GM18508 (cell line): ENCODE measurements around the gene HMG20A.

Source experiments
- ATAC-seq: cut with Tn5 transposase; IDR thresholded peaks from one replicate; pipeline ENCODE4 v1.9.1; 2021; ENCODE audit warnings: moderate number of reproducible peaks; ENCODE audit not compliant: insufficient read depth, unreplicated experiment

HMG20A gene

DNA sequence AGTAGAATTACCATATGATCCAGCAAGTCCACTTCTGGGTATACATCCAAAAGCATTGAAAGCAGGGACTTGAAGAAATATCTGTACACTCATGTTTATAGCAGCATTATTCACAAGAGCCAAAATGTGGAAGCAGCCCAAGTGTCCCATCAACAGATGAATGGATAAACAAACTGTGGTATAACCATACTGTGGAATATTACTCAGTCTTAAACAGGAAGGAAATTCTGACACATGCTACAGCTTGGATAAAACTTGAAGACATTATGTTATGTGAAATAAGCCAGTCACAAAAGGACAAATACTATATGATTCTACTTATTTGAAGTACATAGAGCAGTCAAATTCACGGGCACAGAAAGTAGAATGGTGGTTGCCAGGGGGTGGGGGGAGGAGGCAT is 91.2 kb downstream of the HMG20A start:
- ATAC-seq, result no peak

DNA sequence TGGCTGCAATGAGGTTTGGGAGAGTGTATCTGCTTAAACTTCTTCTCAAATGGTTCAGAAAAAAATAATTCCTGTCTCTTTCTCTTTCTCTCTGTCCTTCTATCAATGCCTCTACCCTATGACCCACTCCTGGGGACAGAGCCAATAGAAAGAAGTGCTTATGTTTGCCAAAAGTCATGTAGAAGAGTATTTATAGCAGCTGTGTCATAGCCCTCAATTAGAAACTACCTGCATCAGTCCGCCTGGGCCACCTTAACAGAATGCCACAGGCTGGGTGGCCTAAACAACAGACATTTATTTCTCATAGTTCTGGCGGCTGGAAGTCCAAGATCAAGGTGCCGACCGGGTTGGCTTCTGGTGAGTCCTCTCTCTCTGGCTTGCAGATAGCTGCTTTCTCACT is 92.5 kb downstream of the HMG20A start:
- ATAC-seq, result no peak

DNA sequence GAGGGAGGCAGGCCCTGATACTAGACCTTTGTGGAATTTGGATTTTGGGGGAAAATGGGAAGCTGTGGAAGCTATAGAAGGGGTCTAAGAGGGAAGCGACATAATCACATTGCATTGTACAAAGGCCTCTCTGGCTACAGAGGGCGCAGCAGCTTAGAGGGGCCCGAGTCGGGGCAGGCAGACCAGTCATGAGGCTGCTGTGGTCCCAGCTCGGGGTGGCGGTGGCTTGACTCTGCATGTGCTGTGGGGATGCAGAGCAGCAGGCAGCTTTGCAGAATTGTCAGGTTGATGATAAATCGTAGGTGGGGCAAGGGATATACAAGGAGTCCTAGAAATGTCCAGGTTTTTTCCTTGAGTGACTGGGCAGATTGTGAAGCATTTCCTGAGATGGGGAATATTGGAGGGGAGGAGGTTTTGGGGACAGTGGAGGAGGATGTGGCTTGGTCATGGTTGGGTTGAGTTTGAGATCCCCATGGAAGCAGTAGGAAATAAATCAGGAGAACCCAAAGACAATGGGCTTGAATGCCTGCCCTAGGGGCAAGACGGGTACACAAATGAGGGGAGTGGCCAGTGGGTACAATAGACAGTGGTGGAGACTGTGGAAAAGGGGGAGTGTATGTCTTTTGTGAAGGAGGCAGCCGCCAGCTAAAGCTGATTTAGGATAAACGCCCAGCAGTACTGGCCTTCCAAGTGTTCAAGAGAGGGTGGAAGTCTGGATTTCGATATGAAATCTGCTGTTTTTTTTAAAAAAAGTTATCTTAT is 94.1 kb downstream of the HMG20A start:
- no peak for ATAC-seq

DNA sequence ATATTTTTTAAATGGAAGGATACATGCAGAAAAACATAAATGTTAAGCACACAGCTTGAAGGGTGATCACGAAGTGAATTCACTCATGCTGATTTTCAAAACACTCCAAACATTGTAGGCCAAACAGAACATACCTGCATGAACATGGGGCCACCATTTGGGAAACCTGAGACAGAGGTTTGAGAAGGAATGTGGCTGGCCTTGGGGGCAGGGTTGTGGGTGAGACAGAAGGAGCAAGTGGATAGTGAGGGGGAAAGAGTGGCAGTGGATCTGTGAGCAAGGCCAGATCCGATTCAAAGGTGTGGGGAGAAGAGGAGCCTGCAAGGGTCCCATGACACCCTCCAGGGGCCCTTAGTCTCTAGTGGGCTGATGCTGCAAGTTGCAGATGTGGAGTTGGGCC is 94.9 kb downstream of the HMG20A start:
- no peak for ATAC-seq

DNA sequence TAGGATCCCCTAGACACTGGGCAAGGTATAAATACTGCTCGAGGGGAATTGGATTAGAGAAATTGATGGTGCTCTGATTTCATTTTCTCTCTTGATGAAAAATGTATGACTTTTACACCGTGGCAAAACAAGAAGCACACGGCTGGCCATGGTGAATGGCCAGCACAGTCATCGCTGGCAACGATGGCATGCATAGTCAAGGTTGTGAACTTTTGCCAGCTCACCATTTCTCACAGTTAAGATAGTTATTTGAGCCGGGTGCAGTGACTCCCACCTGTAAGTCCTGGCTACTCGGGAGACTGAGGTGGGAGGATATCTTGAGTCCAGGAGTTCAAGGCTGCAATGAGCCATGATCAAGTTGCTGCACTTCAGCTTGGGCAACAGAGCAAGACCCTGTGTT is 95.4 kb downstream of the HMG20A start:
- ATAC-seq, result no peak

DNA sequence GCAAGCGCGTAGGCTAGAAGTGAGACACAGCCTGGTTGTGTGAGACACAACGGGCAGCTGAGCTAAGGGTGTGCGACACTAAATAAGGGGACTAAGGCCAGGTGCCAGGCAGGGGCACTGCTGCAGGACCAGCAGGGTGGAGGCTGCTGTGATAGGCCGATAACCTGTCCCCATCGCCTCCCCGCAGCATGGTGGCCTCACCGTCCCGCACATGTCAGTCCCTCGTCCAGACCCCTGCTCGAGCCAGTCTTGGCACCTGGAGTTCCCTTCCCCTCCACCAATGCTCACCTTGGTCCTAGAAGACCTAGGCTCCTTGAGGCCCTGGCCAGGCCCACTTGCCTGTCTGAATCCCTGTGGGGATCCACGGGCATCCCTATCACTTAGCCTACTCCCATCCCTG is 96.1 kb downstream of the HMG20A start:
- no peak for ATAC-seq

DNA sequence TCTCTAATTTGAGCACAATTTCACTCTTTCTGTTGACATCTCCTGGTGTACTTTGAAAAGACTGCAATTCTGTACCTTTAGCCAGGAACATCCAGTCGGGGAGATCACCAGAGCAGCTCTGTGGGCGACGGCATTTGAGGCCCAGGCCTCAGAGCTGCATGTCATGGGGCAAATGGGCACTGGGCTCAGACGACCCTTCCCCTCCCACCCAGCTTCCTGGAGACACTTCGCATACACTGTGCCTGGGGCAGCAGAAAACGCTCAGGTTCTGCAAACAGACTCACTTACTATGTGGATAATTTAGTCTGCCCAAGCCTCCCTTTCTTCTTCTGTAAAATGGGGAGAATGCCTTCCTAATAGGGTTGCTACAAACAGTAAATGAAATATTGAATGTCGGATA is 96.9 kb downstream of the HMG20A start:
- no peak for ATAC-seq

DNA sequence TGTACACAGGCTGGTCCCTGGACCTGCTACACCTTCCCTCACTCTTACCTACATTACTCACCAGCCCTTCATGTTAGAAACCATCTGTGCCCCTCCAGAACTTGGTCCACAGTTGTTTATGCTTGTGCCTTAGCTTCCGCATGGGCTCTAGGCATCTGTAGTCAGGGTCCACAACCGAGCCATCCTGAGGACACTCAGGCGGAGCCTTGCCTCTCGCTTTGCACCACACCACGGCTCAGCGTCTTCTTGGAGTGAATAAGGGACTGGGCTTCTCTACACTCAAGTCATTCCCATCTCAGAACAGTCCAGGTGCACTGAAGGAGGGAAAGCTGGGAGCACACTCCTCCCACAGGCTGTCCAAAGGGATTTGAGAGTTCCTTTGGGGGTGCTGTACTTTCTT is 97.8 kb downstream of the HMG20A start:
- ATAC-seq, result no peak

DNA sequence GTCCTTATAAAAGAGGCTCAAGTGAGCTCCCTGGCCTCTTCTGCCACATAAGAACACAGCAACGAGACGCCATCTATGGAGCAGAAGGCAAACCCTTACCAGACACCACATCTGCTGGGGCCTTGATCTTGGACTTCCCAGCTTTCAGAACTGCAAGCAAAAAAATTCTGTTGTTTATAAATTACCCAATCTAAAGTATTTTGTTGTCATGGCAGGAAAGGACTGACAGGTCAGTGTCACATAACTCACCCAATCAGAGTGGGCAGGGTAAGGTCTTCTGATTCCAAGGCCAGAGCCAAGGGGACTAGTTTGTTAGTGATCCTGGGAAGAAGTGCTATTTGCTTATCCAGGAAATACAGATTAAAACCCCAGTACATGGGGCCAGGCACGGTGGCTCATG is 98.9 kb downstream of the HMG20A start:
- no peak for ATAC-seq

DNA sequence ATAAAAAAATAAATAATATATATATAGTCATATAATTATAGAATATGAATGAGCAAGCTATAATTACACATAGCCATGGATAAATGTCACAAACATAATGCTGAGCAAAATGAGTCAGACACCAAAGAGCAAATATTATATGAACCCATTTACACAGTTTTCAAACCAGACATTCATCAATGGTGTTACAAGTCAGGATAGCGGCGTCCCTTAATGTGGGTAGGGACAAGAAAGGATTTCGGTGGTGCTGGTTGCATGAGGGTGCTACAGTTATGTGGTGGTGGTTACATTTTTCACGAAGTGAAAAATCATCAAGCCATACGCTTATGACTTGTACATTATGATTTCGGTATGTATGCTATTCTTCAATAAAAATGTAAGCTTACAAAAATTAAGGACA is 100.5 kb downstream of the HMG20A start:
- no peak for ATAC-seq

DNA sequence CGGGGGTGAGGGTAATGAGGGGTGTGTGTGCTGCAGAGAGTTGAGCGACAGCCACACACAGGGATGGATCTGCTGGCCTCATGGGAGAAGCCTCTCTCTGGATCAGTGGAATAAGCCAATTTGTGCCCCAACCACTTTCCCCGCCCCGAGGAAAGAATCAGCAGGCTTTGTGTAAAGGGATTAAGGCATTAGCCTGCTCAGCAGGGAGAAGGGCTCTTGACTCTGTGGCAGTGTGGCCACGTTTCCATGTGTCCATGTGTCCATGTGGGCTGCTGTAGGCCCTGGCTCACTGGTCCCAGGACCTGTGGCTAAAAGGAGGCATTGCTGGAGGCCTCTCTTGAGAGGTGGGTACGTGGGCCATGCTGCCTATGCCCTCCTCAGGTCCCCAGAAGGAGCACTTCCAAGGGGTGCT is 104.7 kb downstream of the HMG20A start:
- no peak for ATAC-seq

DNA sequence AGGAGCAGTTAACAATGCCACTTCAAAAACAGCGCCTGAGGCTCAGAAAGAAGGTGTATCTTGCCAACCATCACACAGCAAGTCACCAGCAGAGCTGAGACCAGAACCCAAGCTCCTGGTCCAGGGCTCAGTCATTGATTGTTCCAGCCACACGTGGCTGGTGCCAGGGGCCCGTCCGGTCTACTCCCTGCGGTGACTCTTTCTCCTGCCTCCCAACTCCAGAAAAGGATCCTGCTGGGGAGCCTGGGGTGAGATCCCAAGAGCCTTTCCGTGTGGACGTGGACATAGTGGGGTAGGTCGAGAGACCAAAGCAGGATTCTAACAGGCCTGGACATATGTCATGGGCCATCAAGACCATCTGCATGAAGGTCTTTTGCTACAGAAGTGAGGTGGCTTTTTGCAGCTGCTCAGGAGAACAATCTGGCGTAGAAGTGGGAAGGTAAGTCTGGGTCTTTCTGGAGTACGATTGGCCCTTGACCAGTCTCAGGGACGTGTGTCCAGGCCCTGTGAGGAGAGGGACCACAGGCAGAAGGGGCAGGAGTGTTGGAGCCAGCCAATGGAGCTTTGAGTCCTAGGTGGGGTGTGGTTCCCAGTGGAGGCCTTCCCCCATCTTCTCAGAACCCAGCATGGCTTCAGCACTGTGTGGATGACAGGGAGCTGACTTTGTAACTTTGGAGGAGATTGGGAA is 105.4 kb downstream of the HMG20A start:
- ATAC-seq, result no peak

DNA sequence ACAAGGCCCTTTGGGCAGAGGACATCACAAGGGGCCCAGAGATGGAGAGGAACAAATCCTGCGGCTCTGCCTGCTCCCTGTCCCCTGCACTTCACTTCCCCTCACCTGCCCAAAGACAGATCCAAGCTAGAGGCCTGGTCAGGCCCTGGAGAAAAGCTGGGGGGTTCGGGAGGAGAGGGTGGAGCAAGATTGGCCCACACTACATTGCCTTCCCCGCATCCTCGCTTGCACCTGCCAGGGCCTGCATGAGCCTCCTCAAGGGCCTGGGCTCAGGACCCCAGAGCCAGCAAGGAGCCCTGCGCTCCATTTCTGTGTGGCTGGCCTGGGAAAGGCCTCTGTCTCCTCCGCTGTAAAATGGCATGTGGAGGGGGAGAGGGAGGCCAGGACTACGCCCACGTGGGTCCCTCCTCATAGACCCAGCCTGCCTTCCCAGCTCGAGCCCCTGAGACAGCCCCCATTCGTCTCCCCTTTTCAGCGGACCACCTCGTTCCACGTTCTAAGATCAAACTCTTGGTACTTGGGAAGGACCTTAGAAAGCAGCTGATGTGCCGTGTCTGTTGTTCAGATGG is 106.0 kb downstream of the HMG20A start:
- ATAC-seq, result no peak

DNA sequence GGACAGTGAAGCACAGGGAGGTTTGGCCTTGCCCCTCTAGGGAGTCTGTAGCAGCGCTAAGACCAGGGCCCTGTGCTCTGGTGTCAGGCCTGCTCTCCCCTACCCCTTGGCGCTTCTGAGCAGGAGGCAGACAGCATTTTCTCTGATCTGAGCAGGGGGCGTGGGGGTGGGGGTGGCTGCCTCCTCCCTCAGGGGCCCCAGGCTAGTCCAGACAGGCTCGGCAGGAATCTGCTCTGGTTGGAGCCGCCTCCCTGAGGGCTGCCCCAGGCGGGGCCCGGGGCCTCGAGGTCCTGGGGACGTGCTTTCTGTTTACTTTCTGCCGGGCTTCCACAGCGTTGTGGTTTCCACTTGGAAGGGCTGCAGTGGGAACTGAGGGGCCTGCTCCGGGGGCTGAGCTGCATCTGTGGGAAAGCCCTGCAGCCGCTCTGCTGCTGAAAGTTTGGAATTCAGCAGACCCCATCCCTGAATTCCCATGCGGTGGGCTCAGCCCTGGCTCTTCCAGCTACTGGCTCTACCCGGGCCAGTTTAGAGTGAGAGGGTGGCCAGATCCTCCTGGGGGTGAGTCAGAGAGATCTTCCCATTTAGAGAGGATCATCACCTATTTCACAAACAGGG is 106.6 kb downstream of the HMG20A start:
- no peak for ATAC-seq

DNA sequence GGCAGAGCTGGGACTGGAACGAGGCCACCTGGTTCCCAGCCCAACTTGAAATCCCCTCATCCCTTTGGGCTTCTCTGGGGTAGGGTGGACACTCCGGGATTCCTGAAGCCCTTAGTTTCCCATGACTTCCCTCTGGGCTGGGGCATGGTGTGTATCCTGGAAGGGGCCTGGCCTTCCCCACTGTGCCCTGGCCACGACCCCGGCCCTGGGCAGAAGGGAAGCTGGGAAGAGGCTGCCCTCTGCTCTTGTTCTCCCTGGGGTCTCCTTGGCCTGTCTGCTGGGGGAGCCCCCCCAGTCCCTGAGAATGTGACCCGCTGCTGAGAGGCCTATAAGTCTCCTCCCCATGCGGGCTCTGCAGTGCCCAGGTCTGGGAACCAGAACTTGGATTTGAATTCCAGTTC is 107.1 kb downstream of the HMG20A start:
- ATAC-seq, result no peak

DNA sequence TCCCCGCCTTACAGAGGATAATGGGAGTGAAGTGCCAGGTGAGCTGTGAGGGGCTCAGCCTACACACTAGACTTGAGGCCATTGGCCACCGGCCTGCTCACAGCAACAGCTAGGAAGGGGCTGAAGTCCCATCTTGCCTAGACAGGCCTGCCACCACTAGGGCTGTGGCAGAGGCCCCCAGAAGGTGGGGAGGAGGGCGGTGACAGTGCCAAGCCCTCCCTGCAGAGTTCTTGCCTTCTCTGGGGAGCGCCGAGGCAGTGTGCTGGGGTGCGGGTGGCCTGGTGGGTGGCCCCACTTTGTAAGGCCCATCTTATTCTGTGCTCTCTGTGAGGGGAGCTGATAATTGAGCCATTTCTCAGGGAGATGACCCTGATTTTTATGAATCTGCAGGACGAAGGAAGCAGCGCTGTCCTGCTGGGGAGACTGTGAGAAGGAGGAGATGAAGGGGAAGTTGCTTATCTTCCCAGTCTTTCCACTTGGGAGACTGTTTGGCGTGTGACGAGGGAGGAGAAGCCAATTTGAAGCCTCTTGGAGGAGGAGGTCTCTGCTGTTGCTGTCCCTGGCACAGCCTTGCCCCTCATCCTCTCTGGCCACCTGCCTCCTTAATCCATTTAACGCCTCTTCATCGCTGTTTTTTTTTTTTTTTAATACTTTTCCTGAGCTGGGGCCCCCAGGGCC is 107.7 kb downstream of the HMG20A start:
- no peak for ATAC-seq

DNA sequence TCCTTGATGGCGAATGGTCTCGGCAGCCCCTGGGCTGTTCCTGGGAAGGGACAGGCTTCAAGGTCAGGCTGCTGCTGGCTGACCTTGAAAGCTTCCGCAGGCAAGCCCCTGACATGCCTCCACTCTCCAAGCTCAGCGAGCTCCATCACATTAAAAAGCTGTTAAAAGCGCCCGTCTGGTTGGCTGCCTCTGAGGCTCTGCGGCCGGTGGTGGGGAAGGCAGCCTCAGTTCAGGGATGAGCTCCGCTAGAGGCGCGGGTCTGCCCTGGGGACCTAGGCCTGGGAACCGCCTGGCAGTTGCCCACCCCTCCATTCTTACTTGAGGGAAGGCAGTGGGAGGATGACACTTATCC is 108.3 kb downstream of the HMG20A start:
- no peak for ATAC-seq

DNA sequence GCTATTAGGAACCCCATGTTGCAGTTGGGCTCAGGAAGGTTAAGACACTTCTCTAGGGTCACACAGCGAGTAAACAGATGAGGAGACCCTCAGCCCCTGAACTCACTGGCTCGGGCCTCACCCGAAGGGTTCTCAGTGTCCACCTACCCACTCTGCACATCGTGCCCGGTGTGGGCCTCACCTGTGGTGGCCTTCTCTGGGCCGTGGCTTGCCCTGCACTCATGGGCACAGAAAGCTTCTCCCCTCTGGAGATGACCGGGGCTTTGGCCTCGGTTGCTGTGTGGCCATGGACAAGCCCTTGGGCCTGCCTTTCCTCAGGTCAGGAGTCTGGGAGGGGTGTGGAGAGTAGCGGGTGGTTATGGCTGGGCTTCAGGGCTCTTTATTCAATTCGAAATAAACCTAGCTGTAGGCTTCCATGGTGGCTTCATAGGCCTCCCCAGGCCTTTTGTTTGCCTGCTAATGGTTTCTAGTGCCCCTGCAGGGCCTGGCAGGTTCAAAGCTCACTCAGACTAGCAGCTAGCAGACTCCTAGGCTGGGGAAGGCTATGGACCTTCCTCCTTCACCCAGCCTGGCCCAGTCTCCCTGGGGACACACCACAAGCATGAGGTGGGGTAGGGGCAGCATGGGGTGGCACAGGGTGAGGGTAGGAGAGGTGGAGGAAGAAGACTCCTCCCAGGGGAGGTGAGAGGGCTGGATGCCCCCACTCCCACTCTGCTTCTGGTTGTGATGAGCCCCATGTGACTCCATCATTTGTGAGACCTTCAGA is 108.9 kb downstream of the HMG20A start:
- no peak for ATAC-seq

DNA sequence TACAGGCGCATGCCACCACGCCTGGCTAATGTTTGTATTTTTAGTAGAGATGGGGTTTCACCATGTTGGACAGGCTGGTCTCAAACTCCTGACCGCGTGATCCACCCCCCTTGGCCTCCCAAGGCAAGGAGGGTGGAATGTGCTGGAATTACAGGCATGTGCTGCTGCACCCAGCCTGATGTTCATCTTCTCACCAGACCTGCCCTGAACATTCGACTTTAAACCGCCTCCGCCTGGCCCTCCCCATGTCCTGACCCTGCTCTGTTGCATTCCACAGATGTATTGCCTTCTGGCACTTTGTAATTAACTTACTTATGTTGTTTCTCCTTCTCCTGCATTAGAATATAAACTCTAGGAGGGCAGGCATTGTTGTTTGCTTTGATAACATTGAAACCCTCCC is 109.9 kb downstream of the HMG20A start:
- ATAC-seq, result no peak
